Neural cell (in vitro differentiated cells): ENCODE results near the gene MPPED2. TPM values are rescaled to one million over a fixed set of nuclear protein-coding genes. Genes with fewer than 3 reads are reported as not detected.

Source experiments
- H2AFZ ChIP-seq: fragments of 200-600, 300-800 bp; sonication (generic), shearing (Covaris generic); 2 replicates; pipeline ENCODE4 v1.6.0; 2014; ENCODE audit warnings: low read depth, mild to moderate bottlenecking, antibody characterized with exemption, low read length, moderate library complexity
- H3F3A ChIP-seq: fragments of 200-600 bp; shearing (Covaris generic); 2 replicates; pipeline ENCODE4 v1.6.1; 2016; ENCODE audit warnings: mild to moderate bottlenecking, moderate library complexity, mixed read lengths, antibody characterized with exemption, low read length; ENCODE audit not compliant: insufficient read depth, poor library complexity, severe bottlenecking
- H3K27ac ChIP-seq: fragments of 200-600, 300-800 bp; sonication (generic), shearing (Covaris generic); 2 replicates; pipeline ENCODE4 v1.5.1; 2014; ENCODE audit warnings: mild to moderate bottlenecking, low read length, moderate library complexity
- H3K27me3 ChIP-seq: fragments of 300-800, 200-600 bp; sonication (generic), shearing (Covaris generic); 2 replicates; pipeline ENCODE4 v1.6.0; 2014; ENCODE audit warnings: mild to moderate bottlenecking, low read depth, low read length, moderate library complexity; ENCODE audit not compliant: insufficient read depth
- H3K36me3 ChIP-seq: fragments of 300-800, 200-600 bp; sonication (generic), shearing (Covaris generic); 2 replicates; pipeline ENCODE4 v1.5.1; 2014; ENCODE audit warnings: mild to moderate bottlenecking, antibody characterized with exemption, low read length, moderate library complexity; ENCODE audit not compliant: insufficient read depth
- H3K4me2 ChIP-seq: fragments of 300-800, 200-600 bp; sonication (generic), shearing (Covaris generic); 2 replicates; pipeline ENCODE4 v1.6.0; 2014; ENCODE audit warnings: mild to moderate bottlenecking, low read length
- H3K4me3 ChIP-seq: fragments of 300-800, 200-600 bp; sonication (generic), shearing (Covaris generic); 2 replicates; pipeline ENCODE4 v1.5.1; 2014; ENCODE audit warnings: mild to moderate bottlenecking, low read length, moderate library complexity
- H3K79me2 ChIP-seq: fragments of 200-600 bp; shearing (Covaris generic); replicated peaks from 2 replicates; pipeline ENCODE4 v1.6.0; 2014; ENCODE audit warnings: mild to moderate bottlenecking, low read length, moderate library complexity; ENCODE audit not compliant: insufficient read depth
- H3K9ac ChIP-seq: fragments of 300-800, 200-600 bp; sonication (generic), shearing (Covaris generic); 2 replicates; pipeline ENCODE4 v1.6.1; 2016; ENCODE audit warnings: mild to moderate bottlenecking, low read length, mixed read lengths
- H3K9me2 ChIP-seq: fragments of 200-600 bp; shearing (Covaris generic); 2 replicates; pipeline ENCODE4 v1.6.1; 2016; ENCODE audit warnings: mild to moderate bottlenecking, low read length, mixed read lengths; ENCODE audit not compliant: insufficient read depth
- H3K9me3 ChIP-seq: fragments of 200-600, 300-800 bp; sonication (generic), shearing (Covaris generic); 2 replicates; pipeline ENCODE4 v1.6.1; 2016; ENCODE audit warnings: mild to moderate bottlenecking, mixed run types, low read length, moderate library complexity, mixed read lengths
- H4K20me1 ChIP-seq: fragments of 200-600 bp; shearing (Covaris generic); 2 replicates; pipeline ENCODE4 v1.6.1; 2016; ENCODE audit warnings: mild to moderate bottlenecking, mixed run types; ENCODE audit not compliant: insufficient read depth
- CTCF ChIP-seq: fragments of 450-650 bp; IDR thresholded peaks from 2 replicates; pipeline ENCODE4 v1.5.1; 2014; ENCODE audit warnings: antibody characterized with exemption, mild to moderate bottlenecking, moderate library complexity; ENCODE audit not compliant: poor library complexity, severe bottlenecking
- EP300 ChIP-seq: fragments of 450-650 bp; conservative IDR thresholded peaks from 2 replicates; pipeline ENCODE4 v1.6.1; 2014; ENCODE audit warnings: antibody characterized with exemption, mild to moderate bottlenecking, moderate library complexity; ENCODE audit not compliant: poor library complexity, severe bottlenecking
- EZH2 ChIP-seq: fragments of 200-600, 300-800 bp; shearing (Covaris generic), sonication (generic); IDR thresholded peaks from 2 replicates; pipeline ENCODE4 v1.6.1; 2014; ENCODE audit warnings: antibody characterized with exemption, low read length, borderline replicate concordance, mild to moderate bottlenecking; ENCODE audit not compliant: insufficient read depth, poor library complexity, severe bottlenecking
- MXI1 ChIP-seq: fragments of 450-650 bp; conservative IDR thresholded peaks from 2 replicates; pipeline ENCODE4 v1.6.1; 2014; ENCODE audit warnings: antibody characterized with exemption, mild to moderate bottlenecking; ENCODE audit not compliant: poor library complexity, severe bottlenecking
- POLR2AphosphoS5 ChIP-seq: IDR thresholded peaks from 2 replicates; pipeline ENCODE4 v1.6.1; 2012
- RAD21 ChIP-seq: fragments of 450-650 bp; conservative IDR thresholded peaks from 2 replicates; pipeline ENCODE4 v1.6.1; 2014; ENCODE audit warnings: antibody characterized with exemption, mild to moderate bottlenecking, moderate library complexity
- SMC3 ChIP-seq: fragments of 450-650 bp; conservative IDR thresholded peaks from 2 replicates; pipeline ENCODE4 v1.6.1; 2014; ENCODE audit warnings: antibody characterized with exemption, mild to moderate bottlenecking, moderate library complexity; ENCODE audit not compliant: poor library complexity
- TAF1 ChIP-seq: IDR thresholded peaks from 2 replicates; pipeline ENCODE4 v1.6.1; 2012; ENCODE audit warnings: low read depth
- polyA plus RNA-seq: library from polyadenylated mRNA; depleted of rRNA; stranded (reverse); fragments of >200 nt; gene quantifications from 2 replicates; pipeline ENCODE4 v1.2.3, GENCODE V29; 2014
- TF ChIP-seq, protein P1 (sequence below): IDR thresholded peaks from 2 replicates; pipeline ENCODE4 v1.6.1; 2012; ENCODE audit warnings: borderline replicate concordance

MPPED2 gene
- polyA plus RNA-seq, 1 donor from 2014 or later, result 99.7 TPM

GRCh38 chr11:30457087-30457486 lies 129.1 kb downstream of the MPPED2 start:
- Histone ChIP-seq H3K27ac (no peak overlapping the region), H3K9me2 (no peaks in the 10 kb centered on the region), H3F3A (no peaks in the 10 kb centered on the region), H3K79me2 (peaks cover 11% of the 10 kb centered on the region), H3K27me3 (no peaks in the 10 kb centered on the region), H3K9ac (no peak overlapping the region), H3K4me3 (no peak overlapping the region), H2AFZ (no peak overlapping the region), H3K4me2 (no peak overlapping the region), H4K20me1 (no peaks in the 10 kb centered on the region), H3K36me3 (no peaks in the 10 kb centered on the region), H3K9me3 (no peaks in the 10 kb centered on the region)
- TF ChIP-seq EZH2 (no peak), RAD21 (no peak), MXI1 (no peak), EP300 (no peak), SMC3 (no peak), TAF1 (no peak), POLR2AphosphoS5 (no peak), CTCF (no peak)
- TF ChIP-seq, protein P1, sequence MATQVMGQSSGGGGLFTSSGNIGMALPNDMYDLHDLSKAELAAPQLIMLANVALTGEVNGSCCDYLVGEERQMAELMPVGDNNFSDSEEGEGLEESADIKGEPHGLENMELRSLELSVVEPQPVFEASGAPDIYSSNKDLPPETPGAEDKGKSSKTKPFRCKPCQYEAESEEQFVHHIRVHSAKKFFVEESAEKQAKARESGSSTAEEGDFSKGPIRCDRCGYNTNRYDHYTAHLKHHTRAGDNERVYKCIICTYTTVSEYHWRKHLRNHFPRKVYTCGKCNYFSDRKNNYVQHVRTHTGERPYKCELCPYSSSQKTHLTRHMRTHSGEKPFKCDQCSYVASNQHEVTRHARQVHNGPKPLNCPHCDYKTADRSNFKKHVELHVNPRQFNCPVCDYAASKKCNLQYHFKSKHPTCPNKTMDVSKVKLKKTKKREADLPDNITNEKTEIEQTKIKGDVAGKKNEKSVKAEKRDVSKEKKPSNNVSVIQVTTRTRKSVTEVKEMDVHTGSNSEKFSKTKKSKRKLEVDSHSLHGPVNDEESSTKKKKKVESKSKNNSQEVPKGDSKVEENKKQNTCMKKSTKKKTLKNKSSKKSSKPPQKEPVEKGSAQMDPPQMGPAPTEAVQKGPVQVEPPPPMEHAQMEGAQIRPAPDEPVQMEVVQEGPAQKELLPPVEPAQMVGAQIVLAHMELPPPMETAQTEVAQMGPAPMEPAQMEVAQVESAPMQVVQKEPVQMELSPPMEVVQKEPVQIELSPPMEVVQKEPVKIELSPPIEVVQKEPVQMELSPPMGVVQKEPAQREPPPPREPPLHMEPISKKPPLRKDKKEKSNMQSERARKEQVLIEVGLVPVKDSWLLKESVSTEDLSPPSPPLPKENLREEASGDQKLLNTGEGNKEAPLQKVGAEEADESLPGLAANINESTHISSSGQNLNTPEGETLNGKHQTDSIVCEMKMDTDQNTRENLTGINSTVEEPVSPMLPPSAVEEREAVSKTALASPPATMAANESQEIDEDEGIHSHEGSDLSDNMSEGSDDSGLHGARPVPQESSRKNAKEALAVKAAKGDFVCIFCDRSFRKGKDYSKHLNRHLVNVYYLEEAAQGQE, result no peak

DNA sequence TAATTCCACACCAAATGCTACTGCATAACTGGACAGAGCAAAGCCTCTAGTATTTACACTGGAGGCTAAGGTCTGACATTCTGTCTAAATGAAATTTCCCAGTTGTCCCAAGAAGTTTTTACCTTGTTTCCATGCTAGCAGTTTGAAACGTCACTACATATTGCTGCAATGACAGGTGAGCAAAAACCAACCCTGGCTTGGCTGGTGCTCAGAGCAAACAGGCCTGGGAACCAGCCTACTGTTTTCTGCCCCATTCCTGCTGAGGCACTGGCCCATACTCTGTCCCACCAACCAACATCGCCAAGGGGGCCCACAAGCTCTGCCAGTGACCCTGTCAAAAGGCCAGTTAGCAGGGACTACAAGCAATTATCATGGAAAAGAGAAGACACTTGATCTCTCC lies 131.1 kb downstream of the MPPED2 start:
- H3K9me3 ChIP-seq, result no peaks in the 10 kb centered on the region

More for the DNA sequence above, 131.1 kb downstream of the MPPED2 start:
- Histone ChIP-seq H3K27me3 (no peaks in the 10 kb centered on the region), H3F3A (no peaks in the 10 kb centered on the region), H3K4me3 (no peak overlapping the region), H3K79me2 (peaks cover 11% of the 10 kb centered on the region), H3K27ac (no peak overlapping the region), H3K36me3 (no peaks in the 10 kb centered on the region), H4K20me1 (no peaks in the 10 kb centered on the region), H3K9me2 (no peaks in the 10 kb centered on the region), H2AFZ (no peak overlapping the region), H3K9ac (no peak overlapping the region), H3K4me2 (no peak overlapping the region)
- no peak for TF ChIP-seq EP300
- TF ChIP-seq POLR2AphosphoS5, result no peak
- TF ChIP-seq RAD21, result no peak
- TF ChIP-seq TAF1, result no peak
- no peak for TF ChIP-seq MXI1
- TF ChIP-seq EZH2, result no peak
- TF ChIP-seq SMC3, result no peak
- TF ChIP-seq CTCF, result no peak
- TF ChIP-seq, protein P1, result no peak
